Activated CD8-positive, alpha-beta memory T cell treated with anti-CD3 and anti-CD28 coated beads, Interleukin-2, amount 50 U/mL, for 1 hour (primary cell): ENCODE data around the gene ADARB1.

Experiments
- DNase-seq: peaks from one replicate; pipeline ENCODE4 v3.0.0-alpha.2; 2020; ENCODE audit errors: extremely low read depth

Gene ADARB1

GRCh38 chr21:45039317-45040156 lies 34.8 kb upstream of the ADARB1 start:
- DNase-seq, result no peak

- no peak for DNase-seq
Observed at GRCh38 chr21:45040157-45040711, 34.1 kb upstream of the ADARB1 start.

- DNase-seq, result no peak
Observed at GRCh38 chr21:45040739-45041138, 33.6 kb upstream of the ADARB1 start.

- DNase-seq, result no peak
Observed at GRCh38 chr21:45041351-45041805, 33.0 kb upstream of the ADARB1 start.

GRCh38 chr21:45041984-45042663 lies 32.3 kb upstream of the ADARB1 start:
- DNase-seq, result no peak

GRCh38 chr21:45042664-45043161 lies 31.7 kb upstream of the ADARB1 start:
- no peak for DNase-seq

- no peak for DNase-seq
Observed at GRCh38 chr21:45043541-45044020, 30.8 kb upstream of the ADARB1 start.

- DNase-seq, result no peak
Observed at GRCh38 chr21:45045481-45045880, 28.9 kb upstream of the ADARB1 start.

GRCh38 chr21:45047257-45047656 lies 27.1 kb upstream of the ADARB1 start:
- no peak for DNase-seq

- DNase-seq, result no peak
Observed at GRCh38 chr21:45048026-45048698, 26.2 kb upstream of the ADARB1 start.

GRCh38 chr21:45048968-45049367 lies 25.4 kb upstream of the ADARB1 start:
- no peak for DNase-seq

GRCh38 chr21:45049714-45050344 lies 24.6 kb upstream of the ADARB1 start:
- DNase-seq, result no peak

- DNase-seq, result no peak
Observed at GRCh38 chr21:45050345-45050796, 24.0 kb upstream of the ADARB1 start.

- no peak for DNase-seq
Observed at GRCh38 chr21:45050797-45051489, 23.4 kb upstream of the ADARB1 start.

- DNase-seq, result no peak
Observed at GRCh38 chr21:45051580-45052434, 22.6 kb upstream of the ADARB1 start.

GRCh38 chr21:45052960-45053359 lies 21.4 kb upstream of the ADARB1 start:
- no peak for DNase-seq

- DNase-seq, result no peak
Observed at GRCh38 chr21:45053561-45054226, 20.7 kb upstream of the ADARB1 start.

GRCh38 chr21:45054227-45054926 lies 20.0 kb upstream of the ADARB1 start:
- no peak for DNase-seq
